Calu3 (cell line): ENCODE measurements around the gene KIAA1217. TPM values are rescaled to one million over a fixed set of nuclear protein-coding genes. Genes with fewer than 3 reads are reported as not detected.
A peak's percentile ranks its signal among the peaks of the same experiment; 100 is the strongest.

Source experiments
- Bru-seq: library from RNA; stranded (reverse); fragments of 400-500 nt; gene quantifications from one replicate; lab custom pipeline; 2021; lab: Mats Ljungman, UMichigan
- BruChase-seq, 2 experiments: library from RNA; stranded (reverse); fragments of 400-500 nt; gene quantifications; one replicate each; lab custom pipeline; 2021; lab: Mats Ljungman, UMichigan
- BruUV-seq: library from RNA; stranded (reverse); fragments of 400-500 nt; replicated peaks from 2 replicates; lab custom pipeline; 2021; lab: Mats Ljungman, UMichigan
- CTCF ChIA-PET: fragments of 300-600 bp; sonication (Branson Sonifier 250); formaldehyde crosslinking; loops from one replicate; lab custom pipeline; 2022; ENCODE audit warnings: antibody characterized with exemption; lab: Charles Lee
- DNase-seq: peaks from one replicate; pipeline ENCODE4 v3.0.0; 2022
- H3K27ac Mint-ChIP-seq: one replicate; pipeline ENCODE4 v1.8.0; 2022; ENCODE audit warnings: mixed read lengths; ENCODE audit not compliant: unreplicated experiment
- H3K27me3 Mint-ChIP-seq: one replicate; pipeline ENCODE4 v1.8.0; 2022; ENCODE audit warnings: mixed read lengths; ENCODE audit not compliant: unreplicated experiment
- H3K36me3 Mint-ChIP-seq: one replicate; pipeline ENCODE4 v1.8.0; 2022; ENCODE audit warnings: mild to moderate bottlenecking, moderate library complexity, mixed read lengths; ENCODE audit not compliant: insufficient read depth, unreplicated experiment
- H3K4me1 Mint-ChIP-seq: one replicate; pipeline ENCODE4 v1.8.0; 2022; ENCODE audit warnings: mild to moderate bottlenecking, low read depth, mixed read lengths; ENCODE audit not compliant: unreplicated experiment
- H3K4me3 Mint-ChIP-seq: one replicate; pipeline ENCODE4 v1.8.0; 2022; ENCODE audit warnings: mild to moderate bottlenecking, low read depth, moderate library complexity, mixed read lengths; ENCODE audit not compliant: unreplicated experiment
- H3K9me3 Mint-ChIP-seq: one replicate; pipeline ENCODE4 v1.8.0; 2022; ENCODE audit warnings: low read depth, mixed read lengths; ENCODE audit not compliant: unreplicated experiment
- CTCF ChIP-seq: fragments of 200-600 bp; IDR thresholded peaks from one replicate; pipeline ENCODE4 v1.8.0; 2022; ENCODE audit warnings: antibody characterized with exemption; ENCODE audit not compliant: unreplicated experiment
- intact Hi-C: fragments of 100-400 bp; cut with micrococcal nuclease; formaldehyde crosslinking; loops from one replicate; pipeline ENCODE4 v1.10.0; 2022; ENCODE audit not compliant: unreplicated experiment
- long read RNA-seq: library from polyadenylated mRNA; stranded (forward); transcript quantifications from one replicate; pipeline ENCODE4 v2.0.0, GENCODE V29; 2022
- total RNA-seq: library from RNA; stranded (reverse); gene quantifications from 2 replicates; pipeline ENCODE4 v1.2.3, GENCODE V29; 2022

Gene KIAA1217
- 46.2 and 49.2 TPM in 2 replicates for total RNA-seq
- Bru-seq, nascent RNA, result percentile 57 among the genes with signal in this experiment
- BruChase-seq, experiment 1, labeled RNA remaining after a 6-hour chase, result percentile 55 among the genes with signal in this experiment
- percentile 52 among the genes with signal in this experiment for BruChase-seq, experiment 2, labeled RNA remaining after a 2-hour chase
- long read RNA-seq, partial matches to known transcripts, result 10 of 20 reads
- long read RNA-seq, other reads (novel, unspliced or antisense), result 10 of 20 reads

GRCh38 chr10:24208661-24209431 lies at the start of gene KIAA1217:
Gene KIAA1217, plus strand, starts transcription at chr10:24209138. Its CDS starts 56 bp downstream, at chr10:24209194.
- H3K27ac Mint-ChIP-seq, result peak within 1 kb of the TSS; percentile 4
- H3K36me3 Mint-ChIP-seq, result peaks cover 26% of the 10 kb centered on the region
- H3K4me1 Mint-ChIP-seq, result peaks cover 30% of the 10 kb centered on the region
- DNase-seq, result peak; percentile 46
- H3K27me3 Mint-ChIP-seq, result no peaks in the 10 kb centered on the region
- CTCF ChIA-PET, result interaction anchor here (0.7 to 1.3 kb wide), 3 partner anchors 30 to 214 kb away, joined by 3 to 4 read pairs (median 3); no protein-coding TSS in a partner anchor
- H3K4me3 Mint-ChIP-seq, result peak within 1 kb of the TSS; percentile 88
- no peak for TF ChIP-seq CTCF
- intact Hi-C loops, result loop anchor here (2.0 to 10.0 kb wide), 3 partner anchors 30 to 348 kb away; no protein-coding TSS in a partner anchor
- no peaks in the 10 kb centered on the region for H3K9me3 Mint-ChIP-seq
- no TSS peak for BruUV-seq

GRCh38 chr10:24162206-24162985 lies 46.5 kb upstream of the KIAA1217 start:
- no peaks in the 10 kb centered on the region for H3K4me1 Mint-ChIP-seq
- H3K9me3 Mint-ChIP-seq, result no peaks in the 10 kb centered on the region
- no peak overlapping the region for H3K27ac Mint-ChIP-seq
- DNase-seq, result no peak
- no peaks in the 10 kb centered on the region for H3K27me3 Mint-ChIP-seq
- no peak overlapping the region for H3K4me3 Mint-ChIP-seq
- H3K36me3 Mint-ChIP-seq, result no peaks in the 10 kb centered on the region
- no peak for TF ChIP-seq CTCF
- CTCF ChIA-PET, result no interaction called here
- intact Hi-C loops, result no loop called here
- no TSS peak for BruUV-seq

- intact Hi-C loops, result no loop called here
Measured at GRCh38 chr10:24163485-24163884, 45.5 kb upstream of the KIAA1217 start.

More at GRCh38 chr10:24163485-24163884, 45.5 kb upstream of the KIAA1217 start:
- DNase-seq, result no peak
- CTCF ChIA-PET, result no interaction called here
- Mint-ChIP-seq H3K4me1 (no peaks in the 10 kb centered on the region), H3K27me3 (no peaks in the 10 kb centered on the region), H3K36me3 (no peaks in the 10 kb centered on the region), H3K9me3 (no peaks in the 10 kb centered on the region), H3K4me3 (no peak overlapping the region), H3K27ac (no peak overlapping the region)
- no TSS peak for BruUV-seq
- TF ChIP-seq CTCF, result no peak
